GM12878 (cell line): ENCODE measurements around the gene SEPHS1. TPM values are rescaled to one million over a fixed set of nuclear protein-coding genes. Genes with fewer than 3 reads are reported as not detected.

ENCODE experiments used
- ATAC-seq: fragments of 200-7000 bp; cut with Tn5 transposase; 3 replicates; pipeline ENCODE4 v1.9.1; 2020; ENCODE audit warnings: mild to moderate bottlenecking, moderate library complexity
- BruUV-seq: library from RNA; stranded (reverse); fragments of 400-500 nt; replicated peaks from 2 replicates; lab custom pipeline; 2021; lab: Mats Ljungman, UMichigan
- CTCF ChIA-PET: fragments of 300-600 bp; sonication (Branson Sonifier 250); formaldehyde crosslinking; extraction: SDS; loops from one replicate; lab custom pipeline; 2021; ENCODE audit warnings: inconsistent platforms; lab: Yijun Ruan, JAX
- POLR2A ChIA-PET: fragments of 350-600 bp; formaldehyde crosslinking; extraction: SDS; loops from one replicate; lab custom pipeline; 2021; ENCODE audit warnings: inconsistent platforms; lab: Charles Lee
- RAD21 ChIA-PET: fragments of 300-600 bp; sonication (Branson Sonifier 250); formaldehyde crosslinking; loops from one replicate; lab custom pipeline; 2023; ENCODE audit warnings: antibody characterized with exemption; ENCODE audit not compliant: unreplicated experiment; lab: Charles Lee
- SMC1A ChIA-PET: fragments of 300-600 bp; sonication (Branson Sonifier 250); formaldehyde crosslinking; loops from one replicate; lab custom pipeline; 2023; ENCODE audit not compliant: unreplicated experiment, uncharacterized antibody; lab: Charles Lee
- DNase-seq: peaks from one replicate; pipeline ENCODE4 v3.0.0-alpha.2; 2011; ENCODE audit warnings: low read depth, low spot score
- FAIRE-seq: peaks from 3 replicates; lab custom pipeline; 2011; peaks lifted over from hg19 to GRCh38; lab: Jason Lieb, UNC
- H2AFZ ChIP-seq: 2 replicates; pipeline ENCODE4 v1.6.0; 2011; ENCODE audit warnings: low read depth, low read length, control low read depth; ENCODE audit not compliant: control insufficient read depth
- H3K27ac ChIP-seq: 2 replicates; pipeline ENCODE4 v1.5.1; 2011; ENCODE audit warnings: control low read depth; ENCODE audit not compliant: control insufficient read depth, insufficient read depth
- H3K27me3 ChIP-seq, 2 experiments: replicated peaks in 1 of 2; 2 replicates each; pipeline versions ENCODE4 v1.6.0 to v1.6.1; 2011; ENCODE audit warnings: low read length in 1 of 2; ENCODE audit not compliant: control insufficient read depth in 2 of 2, insufficient read depth in 2 of 2
- H3K36me3 ChIP-seq, 2 experiments: 2 replicates each; pipeline ENCODE4 v1.5.1; 2011; ENCODE audit warnings: low read length in 1 of 2; ENCODE audit not compliant: control insufficient read depth in 2 of 2, insufficient read depth in 2 of 2
- H3K4me1 ChIP-seq: 2 replicates; pipeline ENCODE4 v1.6.1; 2011; ENCODE audit warnings: mild to moderate bottlenecking, low read length, moderate library complexity, mixed read lengths; ENCODE audit not compliant: control insufficient read depth, insufficient read depth
- H3K4me2 ChIP-seq: 2 replicates; pipeline ENCODE4 v1.6.0; 2011; ENCODE audit warnings: control low read depth; ENCODE audit not compliant: control insufficient read depth, insufficient read depth
- H3K4me3 ChIP-seq: fragments of 200-600 bp; sonication (generic); 2 replicates; pipeline ENCODE4 v1.5.1; 2016
- H3K79me2 ChIP-seq: 2 replicates; pipeline ENCODE4 v1.6.0; 2011; ENCODE audit warnings: low read length; ENCODE audit not compliant: control insufficient read depth, insufficient read depth
- H3K9ac ChIP-seq: 2 replicates; pipeline ENCODE4 v1.8.0; 2011; ENCODE audit warnings: low read length, control low read depth, mixed read lengths; ENCODE audit not compliant: control insufficient read depth, insufficient read depth
- H3K9me3 ChIP-seq: replicated peaks from 3 replicates; pipeline ENCODE4 v1.5.1; 2011; ENCODE audit warnings: mild to moderate bottlenecking, low read length; ENCODE audit not compliant: control insufficient read depth, insufficient read depth
- H4K20me1 ChIP-seq: 2 replicates; pipeline ENCODE4 v1.6.0; 2011; ENCODE audit not compliant: control insufficient read depth, insufficient read depth
- CBX5 ChIP-seq: sonication (generic); IDR thresholded peaks from 2 replicates; pipeline ENCODE4 v1.6.1; 2016; ENCODE audit warnings: low read depth, moderate library complexity, mild to moderate bottlenecking, inconsistent platforms
- CHD2 ChIP-seq: IDR thresholded peaks from 2 replicates; pipeline ENCODE4 v1.6.1; 2011; ENCODE audit warnings: low read depth, low read length, improper control_type of control experiment, borderline replicate concordance
- SKIL ChIP-seq: fragments of 450-650 bp; IDR thresholded peaks from 2 replicates; pipeline ENCODE4 v1.6.1; 2017; ENCODE audit warnings: mild to moderate bottlenecking, low read depth, inconsistent platforms; ENCODE audit not compliant: poor library complexity, severe bottlenecking
- SMC3 ChIP-seq: IDR thresholded peaks from 2 replicates; pipeline ENCODE4 v1.6.1; 2011; ENCODE audit warnings: low read length, improper control_type of control experiment, borderline replicate concordance
- ZNF217 ChIP-seq: fragments of 450-650 bp; IDR thresholded peaks from 2 replicates; pipeline ENCODE4 v1.6.1; 2017; ENCODE audit warnings: antibody characterized with exemption, mild to moderate bottlenecking
- ZNF592 ChIP-seq: fragments of 450-650 bp; IDR thresholded peaks from 2 replicates; pipeline ENCODE4 v1.6.1; 2017; ENCODE audit warnings: mild to moderate bottlenecking, moderate library complexity
- WGBS: methylation state at CpG from one replicate; pipeline ENCODE4 v1.1.6; 2016; ENCODE audit warnings: low lambda C conversion rate; ENCODE audit not compliant: insufficient replicate concordance, insufficient coverage; ENCODE audit errors: missing lambda C conversion rate; 5-methylcytosine and 5-hydroxymethylcytosine counted together
- in situ Hi-C: fragments of 300-500 bp; cut with MboI; formaldehyde crosslinking; loops from 9 replicates; pipeline ENCODE4 v1.14.3; 2018; ENCODE audit warnings: mixed read lengths
- intact Hi-C: fragments of 100-400 bp; cut with micrococcal nuclease; formaldehyde crosslinking; loops from one replicate; pipeline ENCODE4 v1.14.2; 2022; ENCODE audit not compliant: unreplicated experiment
- polyA plus RNA-seq, 11 experiments: library from polyadenylated mRNA; depleted of rRNA in 4 of 11; unstranded in 6 of 11; stranded (reverse) in 5 of 11; fragments of >200 nt; fragmentation: Nextera tagmentation in 4 of 11; fragmentation: Illumina TruSeq in 1 of 11; extraction: Ambion mirVana in 4 of 11; extraction: Trizol in 1 of 11; gene quantifications; 1 replicate in 1 of 11; 2 replicates in 10 of 11; pipeline versions ENCODE4 v1.2.1 to v1.2.3, GENCODE V29; 2011 to 2016; ENCODE audit warnings: inconsistent platforms in 2 of 11, missing spikeins in 2 of 11, low read depth in 1 of 11
- total RNA-seq, 4 experiments: library from RNA; depleted of rRNA in 3 of 4; stranded (reverse); fragments of >200 nt in 3 of 4; fragmentation: Illumina TruSeq in 1 of 4; extraction: Trizol in 1 of 4; gene quantifications; 2 replicates each; pipeline versions ENCODE4 v1.2.1 to v1.2.3, GENCODE V29; 2013 to 2021

The SEPHS1 gene
- total and polyA plus RNA-seq, 10 of the 15 experiments (the other 5 are each of a cell fraction or from before 2014, with no cell fraction given) = 14.7 to 85.4 (median 48.5) TPM

GRCh38 chr10:13268841-13269240, 79.3 kb downstream of the SEPHS1 start:
- no peak overlapping the region for H3K4me2 ChIP-seq
- no peak overlapping the region for H3K27ac ChIP-seq
- no peaks in the 10 kb centered on the region; a peak in 1 of 4 replicates for H3K27me3 ChIP-seq
- ChIA-PET POLR2A (no interaction called here), CTCF (interaction anchor here (4.9 kb wide), 1 partner anchor 34 kb away, joined by 22 read pairs; no protein-coding TSS in a partner anchor), RAD21 (no interaction called here), SMC1A (no interaction called here)
- BruUV-seq = no TSS peak
- intact Hi-C loops (no loop called here), in situ Hi-C loops (no loop called here)
- ATAC-seq = no peak
- H3K79me2 ChIP-seq = no peaks in the 10 kb centered on the region
- no peak for DNase-seq
- H4K20me1 ChIP-seq = no peaks in the 10 kb centered on the region
- H3K36me3 ChIP-seq = no peaks in the 10 kb centered on the region
- H2AFZ ChIP-seq = no peak overlapping the region
- FAIRE-seq = no peak
- no peak overlapping the region for H3K4me3 ChIP-seq
- no peaks in the 10 kb centered on the region for H3K9me3 ChIP-seq
- H3K9ac ChIP-seq = no peak overlapping the region
- H3K4me1 ChIP-seq = peaks cover 4% of the 10 kb centered on the region; the same call in 1 of the 2 replicates
- WGBS = 16% methylated on average over 3 of the region's 3 CpGs
- TF ChIP-seq CBX5 = no peak

GRCh38 chr10:13268310-13268709, 79.8 kb downstream of the SEPHS1 start:
- ChIA-PET RAD21 (no interaction called here), CTCF (interaction anchor here (0.6 to 4.9 kb wide), 2 partner anchors 34 to 79 kb away, joined by 3 to 22 read pairs; no protein-coding TSS in a partner anchor), SMC1A (no interaction called here), POLR2A (interaction anchor here (0.5 kb wide), 1 partner anchor 122 kb away, joined by 3 read pairs; no protein-coding TSS in a partner anchor)
- intact Hi-C loops (no loop called here), in situ Hi-C loops (no loop called here)
- WGBS = 58% methylated on average over 4 of the region's 4 CpGs
- no peaks in the 10 kb centered on the region for H3K9me3 ChIP-seq
- no peak overlapping the region for H3K4me3 ChIP-seq
- FAIRE-seq (no peak), DNase-seq (no peak), ATAC-seq (no peak)
- no peak overlapping the region for H3K27ac ChIP-seq
- peaks cover 4% of the 10 kb centered on the region; the same call in 1 of the 2 replicates for H3K4me1 ChIP-seq
- H3K36me3 ChIP-seq = no peaks in the 10 kb centered on the region
- H2AFZ ChIP-seq = no peak overlapping the region
- H3K27me3 ChIP-seq = no peaks in the 10 kb centered on the region; a peak in 1 of 4 replicates
- no peaks in the 10 kb centered on the region for H3K79me2 ChIP-seq
- BruUV-seq = no TSS peak
- H3K9ac ChIP-seq = no peak overlapping the region
- no peak overlapping the region for H3K4me2 ChIP-seq
- no peaks in the 10 kb centered on the region for H4K20me1 ChIP-seq
- TF ChIP-seq CHD2 = no peak
- no peak for TF ChIP-seq SMC3
- no peak for TF ChIP-seq ZNF217
- TF ChIP-seq SKIL = no peak
- TF ChIP-seq ZNF592 = no peak
- no peak for TF ChIP-seq CBX5
